ENCODE data around the gene F2RL3. TPM values are rescaled to one million over a fixed set of nuclear protein-coding genes. Genes with fewer than 3 reads are reported as not detected.

Gene F2RL3
- total RNA-seq, 1 donor from 2014 or later: not detected

GRCh38 chr19:16897029-16897855 is 8.4 kb downstream of the F2RL3 start:
- Mint-ChIP-seq H3K36me3 (ENCODE audit: unreplicated experiment) (no peaks in the 10 kb centered on the region), H3K4me3 (ENCODE audit: unreplicated experiment) (peak overlapping the region; percentile 38)
- no peak for TF ChIP-seq CTCF (IDR thresholded peaks at IDR 0.05; ENCODE audit: partially characterized antibody, unreplicated experiment)

GRCh38 chr19:16897856-16898161 is 9.0 kb downstream of the F2RL3 start:
- H3K27ac Mint-ChIP-seq (ENCODE audit: unreplicated experiment): no peak overlapping the region
- H3K9me3 Mint-ChIP-seq (ENCODE audit: unreplicated experiment): peaks cover 14% of the 10 kb centered on the region
- H3K4me1 Mint-ChIP-seq (ENCODE audit: low read depth, unreplicated experiment): peaks cover 17% of the 10 kb centered on the region
- peak overlapping the region; percentile 82 for H3K4me3 Mint-ChIP-seq (ENCODE audit: unreplicated experiment)
- DNase-seq: no peak
- no peaks in the 10 kb centered on the region for H3K36me3 Mint-ChIP-seq (ENCODE audit: unreplicated experiment)
- no peak for TF ChIP-seq CTCF (IDR thresholded peaks at IDR 0.05; ENCODE audit: partially characterized antibody, unreplicated experiment)
- peaks cover 12% of the 10 kb centered on the region for H3K27me3 Mint-ChIP-seq (ENCODE audit: unreplicated experiment)

More at GRCh38 chr19:16897029-16897855, 8.4 kb downstream of the F2RL3 start:
- peaks cover 22% of the 10 kb centered on the region for H3K4me1 Mint-ChIP-seq (ENCODE audit: low read depth, unreplicated experiment)
- peaks cover 14% of the 10 kb centered on the region for H3K9me3 Mint-ChIP-seq (ENCODE audit: unreplicated experiment)
- H3K27me3 Mint-ChIP-seq (ENCODE audit: unreplicated experiment): peaks cover 10% of the 10 kb centered on the region
- DNase-seq: peak; percentile 99
- no peak overlapping the region for H3K27ac Mint-ChIP-seq (ENCODE audit: unreplicated experiment)

- Mint-ChIP-seq H3K36me3 (ENCODE audit: unreplicated experiment) (no peaks in the 10 kb centered on the region), H3K4me3 (ENCODE audit: unreplicated experiment) (peak overlapping the region; percentile 82), H3K27ac (ENCODE audit: unreplicated experiment) (peak overlapping the region; percentile 73), H3K27me3 (ENCODE audit: unreplicated experiment) (peaks cover 13% of the 10 kb centered on the region), H3K4me1 (ENCODE audit: low read depth, unreplicated experiment) (peaks cover 14% of the 10 kb centered on the region), H3K9me3 (ENCODE audit: unreplicated experiment) (peaks cover 14% of the 10 kb centered on the region)
- TF ChIP-seq CTCF (IDR thresholded peaks at IDR 0.05; ENCODE audit: partially characterized antibody, unreplicated experiment): no peak
- DNase-seq: no peak
Measured at GRCh38 chr19:16898361-16899015, 9.7 kb downstream of the F2RL3 start.

GRCh38 chr19:16899566-16900075 is 10.8 kb downstream of the F2RL3 start:
- Mint-ChIP-seq H3K9me3 (ENCODE audit: unreplicated experiment) (peaks cover 12% of the 10 kb centered on the region), H3K4me1 (ENCODE audit: low read depth, unreplicated experiment) (peaks cover 5% of the 10 kb centered on the region), H3K36me3 (ENCODE audit: unreplicated experiment) (no peaks in the 10 kb centered on the region), H3K4me3 (ENCODE audit: unreplicated experiment) (no peak overlapping the region), H3K27me3 (ENCODE audit: unreplicated experiment) (peaks cover 8% of the 10 kb centered on the region), H3K27ac (ENCODE audit: unreplicated experiment) (no peak overlapping the region)
- peak; percentile 20 for TF ChIP-seq CTCF (IDR thresholded peaks at IDR 0.05; ENCODE audit: partially characterized antibody, unreplicated experiment)
- peak; percentile 54 for DNase-seq
